ENCODE measurements around the gene MPG. TPM values are rescaled to one million over a fixed set of nuclear protein-coding genes. Genes with fewer than 3 reads are reported as not detected.

Gene MPG
- total RNA-seq, 1 donor from 2014 or later, result 91.1 TPM

- no peak for TF ChIP-seq CTCF (IDR thresholded peaks at IDR 0.05; ENCODE audit: insufficient read depth, low read length, severe bottlenecking)
- H3K27me3 ChIP-seq (ENCODE audit: control insufficient read depth, insufficient read depth, low read length), result no peaks in the 10 kb centered on the region
- no peak for DNase-seq (ENCODE audit: low read depth)
- H3K4me3 ChIP-seq (ENCODE audit: low read depth, low read length), result no peak overlapping the region
- no peak for FAIRE-seq
- peaks cover 14% of the 10 kb centered on the region for H3K36me3 ChIP-seq (ENCODE audit: control insufficient read depth, insufficient read depth, low read length)
These were observed 23.0 kb downstream of the MPG start for GRCh38 chr16:100989-101388.

DNA sequence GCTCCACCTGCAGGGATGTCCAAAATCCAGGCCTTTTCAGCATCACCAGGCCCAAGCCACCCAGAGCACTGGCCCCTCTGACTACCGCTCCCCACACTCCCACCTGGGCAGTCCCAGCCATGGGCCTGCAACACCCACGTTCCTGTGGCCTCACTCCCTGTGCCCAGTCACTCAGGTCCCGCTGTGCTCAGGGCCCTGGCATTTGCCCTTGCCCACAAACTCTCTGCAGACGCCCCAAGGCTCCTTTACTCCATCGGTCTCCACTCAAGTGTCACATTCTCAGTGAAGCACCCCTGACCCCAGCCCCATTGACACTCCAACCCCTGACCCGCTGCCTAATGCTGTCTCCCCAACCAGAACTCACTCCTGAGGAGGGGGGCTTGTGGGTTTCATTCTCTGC is 23.6 kb downstream of the MPG start:
- Histone ChIP-seq H3K36me3 (ENCODE audit: control insufficient read depth, insufficient read depth, low read length) (peaks cover 10% of the 10 kb centered on the region), H3K4me3 (ENCODE audit: low read depth, low read length) (no peak overlapping the region), H3K27me3 (ENCODE audit: control insufficient read depth, insufficient read depth, low read length) (no peaks in the 10 kb centered on the region)
- FAIRE-seq (no peak), DNase-seq (ENCODE audit: low read depth) (no peak)
- no peak for TF ChIP-seq CTCF (IDR thresholded peaks at IDR 0.05; ENCODE audit: insufficient read depth, low read length, severe bottlenecking)

DNA sequence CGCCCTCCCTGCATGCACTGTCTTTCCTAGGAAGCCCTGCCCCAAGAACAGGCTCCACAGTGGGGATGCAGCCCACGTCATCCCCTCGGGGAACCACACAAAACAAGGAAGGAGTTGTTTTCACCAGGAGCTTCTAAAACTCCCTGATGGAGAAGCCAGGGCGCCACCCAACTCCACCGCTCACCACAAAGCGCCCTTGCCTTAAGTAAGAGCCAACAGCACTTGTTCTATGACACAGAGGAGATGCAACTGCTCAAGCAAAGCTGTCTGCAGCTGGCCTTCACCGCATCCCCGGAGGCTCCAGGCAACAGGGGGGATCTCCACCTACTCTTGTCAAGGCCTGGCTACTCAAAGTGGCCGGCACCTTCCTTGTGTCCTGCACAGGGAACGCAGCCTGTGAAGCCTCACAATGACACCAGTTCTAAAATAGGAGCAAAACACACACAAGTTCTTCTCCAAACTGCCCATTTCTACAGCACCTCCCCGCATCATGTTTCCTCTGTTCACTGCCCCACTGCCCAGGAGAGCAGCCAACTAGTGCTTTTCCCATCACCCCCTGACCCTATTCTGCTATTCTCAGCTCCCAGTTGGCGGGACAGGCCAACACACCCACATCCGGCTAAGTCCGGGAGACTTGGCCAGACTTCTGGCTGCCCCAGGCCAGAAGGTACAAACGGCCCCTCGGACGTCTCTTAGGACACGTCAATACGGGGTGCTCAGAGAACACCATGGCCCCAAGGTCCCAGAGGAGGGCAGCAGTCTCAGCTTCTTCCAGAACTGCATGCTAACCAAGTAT is 24.2 kb downstream of the MPG start:
- Histone ChIP-seq H3K27me3 (ENCODE audit: control insufficient read depth, insufficient read depth, low read length) (no peaks in the 10 kb centered on the region), H3K4me3 (ENCODE audit: low read depth, low read length) (no peak overlapping the region), H3K36me3 (ENCODE audit: control insufficient read depth, insufficient read depth, low read length) (peaks cover 10% of the 10 kb centered on the region)
- DNase-seq (ENCODE audit: low read depth), result no peak
- FAIRE-seq, result peak; percentile 88
- TF ChIP-seq CTCF (IDR thresholded peaks at IDR 0.05; ENCODE audit: insufficient read depth, low read length, severe bottlenecking), result no peak

GRCh38 chr16:104355-104754 is 26.3 kb downstream of the MPG start:
- DNase-seq (ENCODE audit: low read depth) (no peak), FAIRE-seq (no peak)
- Histone ChIP-seq H3K27me3 (ENCODE audit: control insufficient read depth, insufficient read depth, low read length) (no peaks in the 10 kb centered on the region), H3K36me3 (ENCODE audit: control insufficient read depth, insufficient read depth, low read length) (peaks cover 11% of the 10 kb centered on the region), H3K4me3 (ENCODE audit: low read depth, low read length) (no peak overlapping the region)
- TF ChIP-seq CTCF (IDR thresholded peaks at IDR 0.05; ENCODE audit: insufficient read depth, low read length, severe bottlenecking), result no peak

GRCh38 chr16:104928-105327 is 26.9 kb downstream of the MPG start:
- DNase-seq (ENCODE audit: low read depth) (no peak), FAIRE-seq (no peak)
- Histone ChIP-seq H3K27me3 (ENCODE audit: control insufficient read depth, insufficient read depth, low read length) (no peaks in the 10 kb centered on the region), H3K4me3 (ENCODE audit: low read depth, low read length) (no peak overlapping the region), H3K36me3 (ENCODE audit: control insufficient read depth, insufficient read depth, low read length) (peaks cover 10% of the 10 kb centered on the region)
- TF ChIP-seq CTCF (IDR thresholded peaks at IDR 0.05; ENCODE audit: insufficient read depth, low read length, severe bottlenecking), result no peak

GRCh38 chr16:105521-105920 is 27.5 kb downstream of the MPG start:
- Histone ChIP-seq H3K36me3 (ENCODE audit: control insufficient read depth, insufficient read depth, low read length) (peaks cover 10% of the 10 kb centered on the region), H3K4me3 (ENCODE audit: low read depth, low read length) (no peak overlapping the region), H3K27me3 (ENCODE audit: control insufficient read depth, insufficient read depth, low read length) (no peaks in the 10 kb centered on the region)
- peak; percentile 40 for FAIRE-seq
- TF ChIP-seq CTCF (IDR thresholded peaks at IDR 0.05; ENCODE audit: insufficient read depth, low read length, severe bottlenecking), result no peak
- DNase-seq (ENCODE audit: low read depth), result no peak

Data from bronchial epithelial cell (primary cell).